HG02571 (cell line): ENCODE data around the gene PADI6.

Experiments
- ATAC-seq: cut with Tn5 transposase; IDR thresholded peaks from one replicate; pipeline ENCODE4 v1.9.1; 2021; ENCODE audit warnings: mild to moderate bottlenecking, moderate library complexity; ENCODE audit not compliant: unreplicated experiment

Gene PADI6

DNA sequence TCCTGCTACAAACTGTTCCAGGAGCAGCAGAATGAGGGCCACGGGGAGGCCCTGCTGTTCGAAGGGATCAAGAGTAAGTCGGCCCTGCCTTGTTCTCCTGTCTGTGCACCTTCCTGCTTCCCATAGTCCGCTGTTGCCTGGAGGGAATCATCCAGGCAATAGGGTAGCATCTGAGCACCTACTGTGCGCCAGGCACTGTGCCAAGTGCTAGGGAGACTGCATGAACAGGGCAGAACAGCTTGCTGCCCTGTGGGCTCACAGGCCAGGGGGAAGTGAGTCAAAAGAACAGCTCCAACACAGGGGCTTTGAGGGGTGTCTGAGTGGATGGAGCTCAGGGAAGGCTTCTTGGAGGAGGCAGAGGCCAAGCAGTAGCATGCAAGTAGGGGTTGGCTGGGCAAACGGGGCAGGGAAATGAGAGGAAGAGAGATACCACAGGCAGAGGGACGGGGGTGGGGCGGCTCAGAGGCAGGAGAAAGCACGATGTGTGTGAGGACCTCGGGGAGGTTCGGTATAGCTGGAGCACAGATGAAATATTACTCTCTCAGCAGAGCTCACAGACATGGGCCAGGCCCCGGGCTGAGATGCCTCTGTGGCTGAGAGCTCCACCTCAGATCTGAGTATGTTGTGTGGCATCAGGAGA, 15.5 kb upstream of the PADI6 start:
- ATAC-seq: no peak

DNA sequence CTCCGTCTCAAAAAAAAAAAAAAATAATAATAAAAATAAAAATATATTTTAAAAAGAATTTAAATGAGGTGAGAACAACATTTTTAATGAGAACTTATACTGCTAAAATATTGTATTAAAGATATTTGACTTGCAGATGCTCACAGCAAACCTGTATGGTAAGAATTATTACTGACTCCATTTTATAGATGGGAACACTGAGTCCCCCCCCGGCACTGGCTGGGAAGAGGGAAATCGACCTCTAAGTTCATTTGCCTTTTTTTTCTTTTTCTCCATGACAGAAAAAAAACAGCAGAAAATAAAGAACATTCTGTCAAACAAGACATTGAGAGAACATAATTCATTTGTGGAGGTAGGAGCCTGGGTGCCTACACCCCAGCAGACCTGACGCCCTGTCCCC, 13.4 kb upstream of the PADI6 start:
- no peak for ATAC-seq

DNA sequence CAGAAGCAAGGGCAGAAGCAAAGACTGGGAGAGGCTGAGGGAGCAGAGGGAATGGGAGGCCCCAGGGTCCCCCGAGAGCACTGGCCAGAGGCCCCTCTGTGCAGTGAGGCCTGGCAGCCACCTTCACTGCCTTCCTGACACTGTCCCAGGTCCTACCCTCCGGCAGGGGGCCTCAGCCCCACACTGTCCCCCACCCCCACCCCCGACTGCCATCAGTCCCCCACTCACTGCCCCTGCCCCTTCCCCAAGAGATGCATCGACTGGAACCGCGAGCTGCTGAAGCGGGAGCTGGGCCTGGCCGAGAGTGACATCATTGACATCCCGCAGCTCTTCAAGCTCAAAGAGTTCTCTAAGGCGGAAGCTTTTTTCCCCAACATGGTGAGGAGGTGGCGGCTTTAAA, 13.0 kb upstream of the PADI6 start:
- ATAC-seq: no peak

DNA sequence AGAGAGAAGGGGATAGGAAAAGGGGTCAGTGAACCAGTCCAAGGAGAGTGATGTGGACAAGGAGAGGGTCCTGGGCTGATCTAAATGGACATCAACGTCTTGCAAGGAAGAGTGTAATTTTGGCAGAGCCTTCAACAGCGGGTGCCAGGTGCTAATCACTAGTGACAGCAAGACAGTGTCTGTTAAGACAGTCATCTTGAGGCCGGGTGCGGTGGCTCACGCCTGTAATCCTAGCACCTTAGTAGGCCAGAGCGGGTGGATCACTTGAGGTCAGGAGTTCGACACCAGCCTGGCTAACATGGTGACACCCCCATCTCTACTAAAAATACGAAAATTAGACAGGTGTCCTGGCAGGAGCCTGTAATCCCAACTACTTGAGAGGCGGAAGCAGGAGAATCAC, 12.2 kb upstream of the PADI6 start:
- no peak for ATAC-seq

DNA sequence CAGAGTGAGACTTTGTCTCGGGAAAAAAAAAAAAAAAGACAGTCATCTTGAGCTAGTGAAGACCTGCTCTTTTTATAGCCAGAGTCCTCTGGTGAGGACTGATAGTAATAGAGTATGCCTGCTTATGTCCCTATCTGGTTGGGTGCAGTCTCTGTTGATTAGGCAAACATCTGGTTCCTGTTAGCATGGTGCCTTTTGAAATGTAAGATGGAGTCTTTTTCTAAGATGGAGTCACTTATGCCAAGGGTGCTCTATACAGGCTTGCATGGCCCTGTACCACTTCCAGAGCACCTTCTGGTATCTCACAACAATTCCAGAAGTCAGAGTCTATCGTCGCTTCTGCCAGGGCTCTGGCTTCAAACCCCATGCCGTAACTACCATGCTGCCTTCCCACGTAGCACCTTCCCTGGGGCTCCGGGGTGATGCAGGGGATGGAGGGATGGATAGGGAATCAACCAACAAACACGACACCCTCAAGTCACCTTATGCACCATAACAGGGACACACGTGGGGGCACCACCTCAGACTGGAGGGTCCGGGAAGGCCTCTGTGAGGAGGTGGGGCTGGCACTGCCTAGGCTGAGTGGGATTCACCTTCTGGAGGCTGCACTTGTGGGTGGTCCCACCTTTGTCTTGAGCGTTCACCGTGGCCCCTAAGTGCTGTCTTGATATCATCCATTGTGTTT, 11.6 kb upstream of the PADI6 start:
- ATAC-seq: no peak

DNA sequence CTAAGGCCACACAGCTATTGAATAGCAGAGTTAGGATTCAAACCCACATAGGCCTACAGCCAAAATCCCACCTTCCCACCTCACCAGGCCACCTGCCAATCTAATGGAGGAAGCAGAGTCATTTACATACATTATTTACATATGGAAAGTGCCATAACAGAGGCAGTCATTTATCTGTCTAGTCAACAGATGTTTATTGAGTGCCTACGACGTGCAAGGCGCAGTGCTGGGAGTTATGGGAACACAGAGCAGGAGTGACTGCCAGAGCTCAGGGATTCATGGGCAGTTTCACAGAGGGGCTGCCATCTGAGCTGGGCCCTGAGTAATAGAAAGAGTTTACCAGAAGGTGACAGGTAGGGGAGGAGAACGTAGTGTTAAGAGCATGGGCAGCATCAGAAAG, 10.3 kb upstream of the PADI6 start:
- ATAC-seq: no peak

DNA sequence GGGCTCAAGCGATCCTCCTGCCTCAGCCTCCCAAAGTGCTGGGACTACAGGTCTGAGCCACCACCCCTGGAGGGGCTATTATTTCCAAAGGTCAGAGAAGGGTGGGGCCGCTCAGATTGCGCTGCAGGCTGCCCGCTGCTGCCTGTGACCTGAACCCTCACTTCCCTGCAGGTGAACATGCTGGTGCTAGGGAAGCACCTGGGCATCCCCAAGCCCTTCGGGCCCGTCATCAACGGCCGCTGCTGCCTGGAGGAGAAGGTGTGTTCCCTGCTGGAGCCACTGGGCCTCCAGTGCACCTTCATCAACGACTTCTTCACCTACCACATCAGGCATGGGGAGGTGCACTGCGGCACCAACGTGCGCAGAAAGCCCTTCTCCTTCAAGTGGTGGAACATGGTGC, 8.6 kb upstream of the PADI6 start:
- no peak for ATAC-seq

DNA sequence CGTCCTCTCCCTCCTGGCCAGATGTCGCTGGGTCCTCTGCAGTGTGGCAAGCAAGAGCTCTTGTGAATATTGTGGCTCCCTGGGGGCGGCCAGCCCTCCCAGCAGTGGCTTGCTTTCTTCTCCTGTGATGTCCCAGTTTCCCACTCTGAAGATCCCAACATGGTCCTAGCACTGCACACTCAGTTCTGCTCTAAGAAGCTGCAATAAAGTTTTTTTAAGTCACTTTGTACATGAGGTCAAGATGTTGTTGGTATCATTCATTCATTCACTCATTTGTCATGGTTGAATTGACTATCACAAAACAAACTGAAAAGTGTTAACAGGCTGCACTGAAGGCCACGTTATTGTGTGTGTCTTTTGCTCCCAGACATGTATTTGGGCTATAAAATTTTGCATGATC, 8.2 kb upstream of the PADI6 start:
- ATAC-seq: no peak

DNA sequence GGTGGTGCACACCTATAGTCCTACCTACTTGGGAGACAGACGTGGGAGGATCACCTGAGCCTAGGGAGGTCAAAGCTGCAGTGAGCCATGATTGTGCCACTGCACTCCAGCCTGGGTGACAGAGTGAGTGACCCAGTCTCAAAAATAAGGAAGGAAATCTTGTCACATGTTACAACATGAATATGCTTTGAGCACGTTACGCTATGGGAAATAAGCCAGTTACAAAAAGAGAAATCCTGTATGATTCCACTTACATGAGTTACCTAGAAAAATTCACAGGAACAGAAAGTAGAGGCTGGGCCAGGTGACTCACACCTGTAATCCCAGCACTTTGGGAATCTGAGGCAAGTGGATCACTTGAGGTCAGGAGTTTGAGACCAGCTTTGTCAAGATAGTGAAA, 6.7 kb upstream of the PADI6 start:
- no peak for ATAC-seq

DNA sequence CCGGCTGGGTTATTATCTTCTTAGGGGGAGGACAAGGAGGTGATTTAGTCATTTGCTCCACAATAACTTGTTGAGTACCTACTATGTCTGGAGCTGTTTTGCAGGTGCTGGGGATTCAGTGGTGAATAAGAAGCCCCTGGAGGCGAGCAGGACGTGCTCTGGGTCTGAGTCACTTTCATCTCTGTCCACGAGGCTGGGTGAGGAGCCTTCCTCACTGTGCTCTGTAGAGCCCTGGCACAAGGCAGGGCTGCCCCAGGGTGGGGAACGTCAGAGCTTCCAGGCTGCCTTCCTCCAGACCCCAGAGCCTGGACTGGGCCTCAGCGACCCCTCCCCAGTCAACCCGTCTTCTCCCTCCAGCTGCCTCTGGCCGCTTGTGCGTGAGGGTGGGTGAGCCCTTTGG, 2.5 kb upstream of the PADI6 start:
- no peak for ATAC-seq

DNA sequence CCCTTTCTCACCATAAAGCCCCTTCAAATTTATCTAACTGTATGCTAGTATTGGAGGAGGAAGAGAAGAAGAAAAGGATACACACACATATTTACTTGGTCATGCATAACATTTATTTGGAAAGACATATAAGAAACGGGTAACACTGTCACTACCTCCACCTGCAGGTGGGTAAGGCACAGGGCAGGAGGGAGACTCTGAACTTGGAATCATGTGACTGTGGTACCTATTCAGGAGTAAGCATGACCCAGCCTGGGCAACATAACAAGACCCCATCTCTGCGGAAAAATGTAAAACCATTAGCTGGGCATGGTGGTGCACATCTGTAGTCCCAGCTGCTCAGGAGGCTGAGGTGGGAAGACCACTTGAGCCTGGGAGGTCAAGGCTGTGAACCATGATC, 1.4 kb upstream of the PADI6 start:
- no peak for ATAC-seq

DNA sequence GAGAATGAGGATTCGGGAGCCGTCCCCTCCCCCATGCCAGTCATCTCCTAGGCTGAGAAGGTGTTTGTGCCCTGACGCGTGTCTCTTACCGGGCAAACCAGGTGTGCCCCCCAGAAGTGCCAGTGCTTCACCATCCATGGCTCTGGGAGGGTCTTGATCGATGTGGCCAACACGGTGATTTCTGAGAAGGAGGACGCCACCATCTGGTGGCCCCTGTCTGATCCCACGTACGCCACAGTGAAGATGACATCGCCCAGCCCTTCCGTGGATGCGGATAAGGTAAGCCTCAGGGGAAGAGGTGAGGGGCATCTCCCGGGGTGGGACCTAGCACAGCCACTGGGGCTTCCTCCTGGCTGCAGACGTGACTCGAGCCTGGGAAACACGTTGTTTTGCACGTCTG, 959 bp downstream of the PADI6 start:
- ATAC-seq: no peak

DNA sequence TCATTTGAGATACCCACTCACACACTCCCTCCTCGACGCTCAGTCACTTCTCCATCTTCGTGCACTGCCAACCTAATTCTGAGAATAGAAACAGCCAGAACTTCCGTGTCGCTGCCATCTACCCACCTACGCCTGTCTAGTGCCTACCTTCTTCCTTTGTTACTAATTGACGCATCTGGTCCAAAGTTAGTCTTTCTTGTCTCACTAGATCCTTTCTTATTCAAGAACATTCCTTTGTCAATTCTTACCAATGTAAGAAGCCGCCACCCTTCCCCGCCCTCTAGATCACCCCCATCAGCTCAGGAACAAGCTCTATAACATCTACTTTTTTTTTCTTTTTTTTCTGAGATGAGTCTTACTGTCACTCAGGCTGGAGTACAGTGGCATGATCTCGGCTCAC, 3.7 kb downstream of the PADI6 start:
- ATAC-seq: no peak

DNA sequence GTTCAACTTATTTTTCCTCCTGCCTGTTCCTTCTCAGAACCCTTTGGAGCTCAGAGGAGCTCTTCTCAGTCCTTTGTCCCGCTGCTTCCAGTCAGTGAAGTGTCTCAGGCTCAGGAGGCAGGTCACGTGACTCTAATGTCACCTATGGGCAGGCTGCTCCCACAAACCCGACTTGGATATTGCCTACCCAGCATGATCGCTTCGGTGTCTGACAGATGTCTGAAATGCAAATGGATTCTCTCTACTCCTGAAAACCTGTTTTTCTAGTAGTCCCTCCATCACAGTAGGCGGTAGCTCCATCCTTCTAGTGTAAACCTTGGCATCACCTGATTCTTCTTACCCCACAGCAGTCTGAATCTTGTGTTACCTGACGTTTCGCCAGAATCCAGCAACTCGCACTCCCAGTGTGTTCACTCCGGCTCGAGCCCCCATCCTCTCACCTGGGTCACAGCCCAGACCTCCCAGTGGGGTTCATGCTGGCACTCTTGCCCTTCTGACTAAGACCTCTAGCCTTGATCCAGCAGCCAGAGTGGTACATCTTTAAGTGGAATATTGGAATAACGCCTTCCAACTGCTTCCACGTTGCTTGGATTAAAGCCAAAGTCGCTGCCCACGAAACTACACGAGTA, 5.4 kb downstream of the PADI6 start:
- no peak for ATAC-seq

DNA sequence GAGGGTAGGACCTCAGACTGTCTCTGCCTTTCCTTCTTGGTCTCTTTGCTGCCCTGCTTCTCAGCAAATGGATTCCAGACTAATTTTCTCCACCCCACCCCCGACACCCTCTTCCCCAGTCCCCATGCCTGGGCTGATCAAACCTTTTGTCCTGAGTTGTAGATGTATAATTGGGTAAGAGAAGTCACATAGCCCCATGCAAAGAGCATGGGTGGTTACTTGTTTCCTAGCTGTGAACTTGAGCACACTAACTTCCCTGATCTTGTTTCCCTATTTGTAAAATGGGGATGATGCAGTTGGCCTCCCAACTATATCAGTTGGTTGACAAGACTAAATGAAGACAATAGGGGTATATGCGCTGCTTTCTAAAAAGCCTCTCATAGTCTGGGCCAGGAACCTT, 9.2 kb downstream of the PADI6 start:
- no peak for ATAC-seq

DNA sequence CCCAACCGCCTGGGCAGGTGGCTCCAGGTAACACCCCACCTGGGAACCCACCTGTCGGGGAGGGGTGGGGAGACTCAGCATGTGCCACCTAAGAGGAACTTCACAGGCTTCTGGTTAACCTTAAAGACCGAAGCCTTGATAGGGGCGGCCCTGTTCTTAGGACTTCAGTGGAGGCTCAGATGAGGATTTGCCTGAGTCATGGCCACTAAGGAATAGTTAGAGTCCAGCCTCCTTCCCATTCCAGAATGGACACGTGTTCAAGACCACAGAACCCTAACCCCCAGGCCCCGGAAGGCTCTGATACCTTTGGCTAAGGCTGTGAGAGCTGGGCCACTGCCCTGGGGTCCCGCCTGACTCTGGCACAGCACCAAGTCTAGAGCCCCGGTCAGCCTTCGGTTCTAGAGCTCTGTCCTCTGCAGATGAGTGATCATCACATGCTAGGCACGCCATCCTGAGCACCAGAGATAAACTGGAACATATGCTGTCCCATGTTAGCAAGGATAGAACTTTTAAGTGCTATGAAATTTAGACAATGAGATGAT, 20.3 kb downstream of the PADI6 start:
- ATAC-seq: no peak

DNA sequence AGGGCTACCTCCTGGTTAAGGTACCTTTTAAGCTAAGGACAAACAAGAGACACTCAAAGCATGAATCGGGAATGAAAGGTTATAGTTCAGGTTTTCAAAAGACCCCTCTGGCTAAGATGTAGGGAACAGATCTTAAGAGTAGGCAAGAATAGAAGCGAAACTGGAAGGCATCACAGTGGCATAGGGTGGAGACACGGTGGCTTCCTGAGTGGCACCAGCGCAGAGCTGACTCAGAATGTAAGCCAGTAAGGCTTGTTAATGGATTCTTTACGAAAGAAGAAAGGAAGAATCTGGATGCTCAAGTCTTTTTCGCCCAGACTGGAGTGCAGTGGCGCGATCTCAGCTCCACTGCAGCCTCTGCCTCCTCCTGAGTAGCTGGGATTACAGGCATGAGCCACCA, 21.2 kb downstream of the PADI6 start:
- no peak for ATAC-seq

DNA sequence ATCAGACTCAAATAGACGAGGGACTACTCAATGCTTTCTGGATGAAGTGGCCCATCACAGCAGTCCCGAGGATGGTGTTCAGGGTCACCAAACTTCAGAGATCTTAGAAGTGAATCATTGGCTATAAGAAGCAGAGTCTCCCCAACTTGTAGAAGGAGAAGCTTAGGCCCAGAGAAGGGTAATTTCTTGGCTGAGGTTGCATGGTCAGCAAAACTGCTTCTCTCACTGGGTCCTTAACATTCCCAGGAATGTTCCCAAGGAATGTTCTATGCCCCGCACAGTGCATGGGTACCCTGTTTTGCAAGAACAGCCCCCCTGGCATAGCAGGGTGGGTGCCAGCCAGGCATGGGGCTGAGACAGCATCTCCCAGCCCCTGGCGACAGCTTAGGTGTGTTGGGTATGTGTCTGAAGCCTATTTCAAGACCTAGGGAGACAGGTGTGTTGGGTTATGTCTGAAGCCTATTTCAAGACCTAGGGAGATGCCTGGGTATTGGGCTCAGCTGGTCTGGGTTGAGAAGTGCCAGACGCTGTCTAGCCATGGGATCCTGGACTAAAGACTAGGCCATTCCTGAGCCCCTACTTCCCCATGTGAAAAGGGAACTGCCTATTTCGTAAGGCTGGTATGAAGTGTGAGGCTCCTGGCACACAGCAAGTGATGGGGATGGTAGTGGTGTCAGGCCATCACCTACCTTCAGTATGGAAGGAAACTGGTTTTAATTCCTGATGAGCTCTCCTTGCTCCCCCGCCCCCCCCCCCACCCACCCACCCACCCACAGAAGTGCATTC, 26.1 kb downstream of the PADI6 start:
- no peak for ATAC-seq

DNA sequence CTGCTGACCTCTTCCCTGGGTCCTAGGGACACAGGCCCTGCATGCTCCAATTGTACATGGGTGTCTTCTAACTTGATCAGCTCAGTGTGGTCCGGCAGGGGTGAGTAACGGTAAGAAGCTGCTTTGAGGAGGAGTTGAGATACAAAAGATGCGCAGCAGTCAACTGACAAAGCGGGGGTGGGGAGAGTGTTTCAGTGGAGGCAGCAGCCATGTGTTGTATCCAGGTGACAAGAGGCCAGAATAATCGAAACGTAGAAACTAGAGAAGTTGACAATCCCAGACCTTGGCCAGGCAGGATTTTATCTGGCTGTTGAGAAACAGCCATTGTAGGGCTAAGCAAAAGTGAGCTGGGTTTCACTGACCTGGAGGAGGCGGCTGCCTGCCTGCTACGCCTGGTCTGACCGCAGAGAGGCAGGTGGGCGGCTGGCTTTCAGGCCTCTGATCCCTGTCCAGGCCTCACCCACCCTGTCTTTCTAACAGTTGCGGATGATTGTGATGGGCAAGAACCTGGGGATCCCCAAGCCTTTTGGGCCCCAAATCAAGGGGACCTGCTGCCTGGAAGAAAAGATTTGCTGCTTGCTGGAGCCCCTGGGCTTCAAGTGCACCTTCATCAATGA, 28.8 kb downstream of the PADI6 start:
- no peak for ATAC-seq

DNA sequence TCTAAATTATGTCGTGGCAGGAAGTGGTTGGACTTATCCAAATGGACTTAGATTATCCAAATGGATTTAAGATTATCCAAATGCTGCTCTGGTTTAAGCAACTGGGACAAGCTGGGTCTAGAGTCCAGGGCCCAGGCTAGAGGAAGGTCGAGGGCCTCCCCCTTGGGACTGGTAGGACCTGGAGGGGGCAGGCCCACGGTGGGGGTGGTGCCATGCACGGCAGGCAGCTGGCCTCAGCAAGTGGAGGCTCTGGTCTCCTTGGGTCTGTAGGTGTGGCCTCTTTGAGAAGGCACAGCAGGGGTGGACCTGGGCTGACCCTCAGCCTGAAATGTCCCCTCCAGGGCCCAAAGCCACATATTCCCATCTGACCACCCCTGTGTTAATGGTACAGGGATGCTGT, 29.8 kb downstream of the PADI6 start:
- no peak for ATAC-seq

DNA sequence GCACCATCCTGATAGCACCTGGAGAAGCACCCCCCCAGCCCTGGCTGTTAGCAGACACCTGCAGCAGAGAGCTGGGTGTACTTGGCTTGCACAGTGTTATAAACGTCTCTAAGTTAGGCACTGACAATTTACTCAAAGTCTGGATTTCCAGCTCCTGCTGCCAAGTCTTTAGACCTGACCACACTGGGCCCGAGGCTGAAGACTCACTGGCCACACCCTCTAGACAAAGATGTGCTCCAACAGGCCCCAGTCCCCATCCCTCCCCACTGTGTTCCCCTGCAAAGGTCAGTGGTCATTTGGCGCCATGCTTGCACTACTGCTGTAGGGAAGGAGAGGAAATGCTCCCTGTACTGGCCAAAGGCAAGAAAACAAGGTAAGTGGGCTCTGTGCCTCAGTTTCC, 31.1 kb downstream of the PADI6 start:
- no peak for ATAC-seq
